B cell (primary cell): Measurements from ENCODE around the gene MBD3. TPM values are rescaled to one million over a fixed set of nuclear protein-coding genes. Genes with fewer than 3 reads are reported as not detected.

Experiments used
- ATAC-seq: fragments of 200-7000 bp; cut with Tn5 transposase; one replicate; pipeline ENCODE4 v1.10.0; 2021; ENCODE audit warnings: low read depth, mild to moderate bottlenecking, moderate number of reproducible peaks, moderate library complexity
- CTCF ChIA-PET: fragments of 350-600 bp; sonication (Branson Sonifier 250); formaldehyde crosslinking; loops from one replicate; lab custom pipeline; 2021; ENCODE audit warnings: antibody characterized with exemption, inconsistent platforms; lab: Charles Lee
- POLR2A ChIA-PET: fragments of 350-600 bp; sonication (Branson Sonifier 250); formaldehyde crosslinking; loops from one replicate; lab custom pipeline; 2021; ENCODE audit warnings: antibody characterized with exemption; lab: Charles Lee
- DNase-seq: peaks from one replicate; pipeline ENCODE4 v3.0.0; 2013
- H2AFZ ChIP-seq: 2 replicates; pipeline ENCODE4 v1.6.1; 2012; ENCODE audit warnings: mild to moderate bottlenecking, low read depth, low read length; ENCODE audit not compliant: insufficient read depth, poor library complexity, severe bottlenecking
- H3K27ac ChIP-seq, 2 donors: 1 replicate in 1 of 2; 2 replicates in 1 of 2; pipeline ENCODE4 v1.5.1; 2012 to 2013; ENCODE audit warnings: low read length in 2 of 2, mild to moderate bottlenecking in 2 of 2, moderate library complexity in 1 of 2
- H3K27me3 ChIP-seq, 4 experiments: fragments of 200-600 bp in 1 of 4; sonication (generic) in 1 of 4; replicated peaks in 1 of 4; 1 replicate in 2 of 4; 2 replicates in 2 of 4; pipeline versions ENCODE4 v1.6.1 to v1.7.0; 2013 to 2016; ENCODE audit warnings: low read length in 3 of 4, mild to moderate bottlenecking in 2 of 4, mixed read lengths in 1 of 4, moderate library complexity in 1 of 4; ENCODE audit not compliant: insufficient read depth in 4 of 4, control insufficient read depth in 3 of 4; ENCODE audit errors: control extremely low read depth in 1 of 4
- H3K36me3 ChIP-seq, 2 experiments: replicated peaks in 1 of 2; 1 replicate in 1 of 2; 2 replicates in 1 of 2; pipeline versions ENCODE4 v1.6.1 to v1.7.1; 2013; ENCODE audit warnings: low read length in 1 of 2; ENCODE audit not compliant: insufficient read depth in 2 of 2, control insufficient read depth in 1 of 2; ENCODE audit errors: control extremely low read depth in 1 of 2, extremely low read depth in 1 of 2
- H3K4me1 ChIP-seq, 2 donors: fragments of 200-600 bp in 1 of 2; sonication (generic) in 1 of 2; 1 replicate in 1 of 2; 2 replicates in 1 of 2; pipeline versions ENCODE4 v1.5.1 to v1.6.1; 2013 to 2017; ENCODE audit warnings: low read length in 2 of 2; ENCODE audit not compliant: control insufficient read depth in 2 of 2, insufficient read depth in 2 of 2
- H3K4me2 ChIP-seq: replicated peaks from 2 replicates; pipeline ENCODE3; 2012; ENCODE audit warnings: mild to moderate bottlenecking, low read depth, low read length; ENCODE audit not compliant: poor library complexity, severe bottlenecking
- H3K4me3 ChIP-seq, 5 experiments: fragments of 200-600 bp in 1 of 5; sonication (generic) in 1 of 5; 1 replicate in 3 of 5; 2 replicates in 2 of 5; pipeline versions ENCODE4 v1.5.1 to v1.7.0; 2011 to 2016; ENCODE audit warnings: low read length in 4 of 5, mild to moderate bottlenecking in 4 of 5, low read depth in 2 of 5, control low read depth in 1 of 5, moderate library complexity in 1 of 5; ENCODE audit not compliant: insufficient read depth in 1 of 5; ENCODE audit errors: control extremely low read depth in 1 of 5, extremely low read depth in 1 of 5
- H3K79me2 ChIP-seq: fragments of 200-600 bp; sonication (generic); one replicate; pipeline ENCODE4 v1.6.0; 2016; ENCODE audit warnings: low read length; ENCODE audit not compliant: control insufficient read depth, insufficient read depth
- H3K9ac ChIP-seq: fragments of 200-600 bp; sonication (generic); 2 replicates; pipeline ENCODE4 v1.6.1; 2017; ENCODE audit warnings: mild to moderate bottlenecking, low read length, moderate library complexity
- H3K9me3 ChIP-seq, 3 donors: one replicate each; pipeline versions ENCODE4 v1.6.1 to v1.7.1; 2013; ENCODE audit warnings: low read length in 2 of 3; ENCODE audit not compliant: control insufficient read depth in 2 of 3, insufficient read depth in 1 of 3; ENCODE audit errors: control extremely low read depth in 1 of 3
- H4K20me1 ChIP-seq: 2 replicates; pipeline ENCODE4 v1.6.0; 2012; ENCODE audit warnings: mild to moderate bottlenecking, low read length; ENCODE audit not compliant: insufficient read depth, control insufficient read depth, poor library complexity, severe bottlenecking
- H3K27ac Mint-ChIP-seq: one replicate; pipeline ENCODE4 v1.8.0; 2021; ENCODE audit warnings: mixed read lengths
- H3K27me3 Mint-ChIP-seq: one replicate; pipeline ENCODE4 v1.8.0; 2021; ENCODE audit warnings: mixed read lengths
- H3K4me1 Mint-ChIP-seq: one replicate; pipeline ENCODE4 v1.8.0; 2021; ENCODE audit warnings: mixed read lengths
- H3K4me3 Mint-ChIP-seq: one replicate; pipeline ENCODE4 v1.8.0; 2021; ENCODE audit warnings: mixed read lengths
- H3K9me3 Mint-ChIP-seq: one replicate; pipeline ENCODE4 v1.8.0; 2022; ENCODE audit warnings: mixed read lengths; ENCODE audit not compliant: insufficient read depth
- CTCF ChIP-seq: fragments of 200-600 bp; IDR thresholded peaks from one replicate; pipeline ENCODE4 v1.8.0; 2022; ENCODE audit warnings: antibody characterized with exemption, mild to moderate bottlenecking
- EZH2 ChIP-seq: IDR thresholded peaks from 2 replicates; pipeline ENCODE4 v1.6.1; 2012; ENCODE audit warnings: borderline replicate concordance, low read depth, mild to moderate bottlenecking, moderate library complexity, low read length; ENCODE audit not compliant: insufficient read depth, poor library complexity, severe bottlenecking
- WGBS: methylation state at CpG from one replicate; pipeline ENCODE4 v1.1.5; 2013; ENCODE audit warnings: missing lambda C conversion rate; ENCODE audit not compliant: insufficient coverage; 5-methylcytosine and 5-hydroxymethylcytosine counted together
- intact Hi-C: fragments of 100-400 bp; cut with micrococcal nuclease; formaldehyde crosslinking; loops from one replicate; pipeline ENCODE4 v1.10.0; 2022
- polyA plus RNA-seq: library from polyadenylated mRNA; depleted of rRNA; stranded (reverse); fragments of >200 nt; gene quantifications from 2 replicates; pipeline ENCODE4 v1.2.3, GENCODE V29; 2012
- total RNA-seq, 2 donors: library from RNA; stranded (reverse); fragments of 120-200 nt in 1 of 2; gene quantifications; 1 replicate in 1 of 2; 2 replicates in 1 of 2; pipeline versions ENCODE4 v1.2.3 to v1.2.4, GENCODE V29; 2013 to 2022

MBD3 gene
- total and polyA plus RNA-seq, 2 donors (not counting 1 experiment from before 2014, with no cell fraction given) = 48.1 to 84.6 TPM

- 88% methylated on average over 10 of the region's 12 CpGs for whole genome bisulfite sequencing
- CTCF ChIA-PET = no interaction called here
- DNase-seq = no peak
- Histone ChIP-seq H3K9me3 (peaks cover 0 to under 1% (median 0%) of the 10 kb centered on the region in 3 donors), H3K27me3 (no peaks in the 10 kb centered on the region), H3K79me2 (no peaks in the 10 kb centered on the region), H4K20me1 (no peaks in the 10 kb centered on the region), H3K4me3 (no peak overlapping the region), H3K9ac (no peak overlapping the region), H2AFZ (no peak overlapping the region), H3K36me3 (no peaks in the 10 kb centered on the region), H3K4me1 (no peaks in the 10 kb centered on the region), H3K27ac (no peak overlapping the region), H3K4me2 (no peak overlapping the region)
- POLR2A ChIA-PET = interaction anchor here (0.6 kb wide), 1 partner anchor 279 kb away, joined by 3 read pairs; no protein-coding TSS in a partner anchor
- no peak for ATAC-seq
- Mint-ChIP-seq H3K4me1 (no peaks in the 10 kb centered on the region), H3K9me3 (no peaks in the 10 kb centered on the region), H3K27me3 (no peaks in the 10 kb centered on the region), H3K4me3 (no peak overlapping the region), H3K27ac (no peak overlapping the region)
- intact Hi-C loops = no loop called here
- TF ChIP-seq EZH2 (no peak), CTCF (no peak)
Observed at GRCh38 chr19:1558552-1558951, 34.1 kb downstream of the MBD3 start.

- DNase-seq = no peak
- Histone ChIP-seq H3K4me2 (no peak overlapping the region), H3K9me3 (peaks cover 0 to 3% (median 0%) of the 10 kb centered on the region in 3 donors), H2AFZ (no peak overlapping the region), H3K36me3 (no peaks in the 10 kb centered on the region), H3K79me2 (no peaks in the 10 kb centered on the region), H3K4me1 (no peaks in the 10 kb centered on the region), H3K4me3 (no peak overlapping the region), H3K9ac (no peak overlapping the region), H4K20me1 (no peaks in the 10 kb centered on the region), H3K27ac (no peak overlapping the region), H3K27me3 (peaks cover 0 to 10% (median 0%) of the 10 kb centered on the region in 4 experiments)
- H3K9me3 Mint-ChIP-seq = no peaks in the 10 kb centered on the region
- 98% methylated on average over 64 of the region's 66 CpGs for WGBS
- ATAC-seq = no peak
- ChIA-PET POLR2A (no interaction called here), CTCF (interaction anchor here (0.5 kb wide), 1 partner anchor 43 kb away, joined by 4 read pairs; no protein-coding TSS in a partner anchor)
- no peak for TF ChIP-seq EZH2
- no peak for TF ChIP-seq CTCF
- no peaks in the 10 kb centered on the region for H3K4me1 Mint-ChIP-seq
- intact Hi-C loops = no loop called here
- H3K4me3 Mint-ChIP-seq = no peak overlapping the region
- no peak overlapping the region for H3K27ac Mint-ChIP-seq
- H3K27me3 Mint-ChIP-seq = peaks cover 9% of the 10 kb centered on the region
Observed at GRCh38 chr19:1556390-1557070, 36.1 kb downstream of the MBD3 start.
